Activated CD8-positive, alpha-beta memory T cell treated with anti-CD3 and anti-CD28 coated beads, Interleukin-2, amount 50 U/mL, for 24 hours (primary cell): ENCODE results near the gene AOC2.

Experiments
- DNase-seq: peaks from one replicate; pipeline ENCODE4 v3.0.0-alpha.2; 2020; ENCODE audit errors: extremely low read depth

Gene AOC2

GRCh38 chr17:42844271-42844670 lies at the start of gene AOC2:
Gene AOC2 (plus strand): TSS chr17:42844580. CDS start chr17:42844627, 47 bp downstream.
- DNase-seq, result no peak

- no peak for DNase-seq
Measured at GRCh38 chr17:42795061-42795460, 49.3 kb upstream of the AOC2 start.

- DNase-seq, result no peak
Measured at GRCh38 chr17:42795465-42795864, 48.9 kb upstream of the AOC2 start.

- DNase-seq, result no peak
Measured at GRCh38 chr17:42796066-42796758, 48.2 kb upstream of the AOC2 start.

GRCh38 chr17:42797067-42798007 lies 47.0 kb upstream of the AOC2 start:
- DNase-seq, result no peak

GRCh38 chr17:42798011-42798382 lies 46.4 kb upstream of the AOC2 start:
- DNase-seq, result no peak

GRCh38 chr17:42798383-42799380 lies 45.7 kb upstream of the AOC2 start, which contains the start of the genes CNTD1 and COA3:
Gene CNTD1 (plus strand): TSS chr17:42798861. CDS start chr17:42799068, 207 bp downstream.
Gene COA3 (minus strand): TSS chr17:42798704. CDS start chr17:42798681, 23 bp downstream.
- peak; percentile 43 for DNase-seq

- DNase-seq, result no peak
Measured at GRCh38 chr17:42803074-42803883, 41.1 kb upstream of the AOC2 start.

- no peak for DNase-seq
Measured at GRCh38 chr17:42804918-42805367, 39.4 kb upstream of the AOC2 start.

- no peak for DNase-seq
Measured at GRCh38 chr17:42806249-42806648, 38.1 kb upstream of the AOC2 start.

GRCh38 chr17:42809250-42809649 lies 35.1 kb upstream of the AOC2 start:
- no peak for DNase-seq

GRCh38 chr17:42814633-42815399 lies 29.6 kb upstream of the AOC2 start:
- no peak for DNase-seq

GRCh38 chr17:42817866-42818265 lies 26.5 kb upstream of the AOC2 start:
- DNase-seq, result no peak

GRCh38 chr17:42818379-42818778 lies 26.0 kb upstream of the AOC2 start:
- DNase-seq, result no peak

GRCh38 chr17:42819939-42820535 lies 24.3 kb upstream of the AOC2 start:
- DNase-seq, result peak; percentile 30

GRCh38 chr17:42821176-42821575 lies 23.2 kb upstream of the AOC2 start:
- no peak for DNase-seq

GRCh38 chr17:42827472-42827871 lies 16.9 kb upstream of the AOC2 start:
- no peak for DNase-seq

GRCh38 chr17:42830971-42831370 lies 13.4 kb upstream of the AOC2 start:
- DNase-seq, result no peak

GRCh38 chr17:42832213-42832933 lies 12.0 kb upstream of the AOC2 start:
- no peak for DNase-seq
